Endothelial cell of umbilical vein (primary cell): ENCODE data around the gene MAPK11. TPM values are rescaled to one million over a fixed set of nuclear protein-coding genes. Genes with fewer than 3 reads are reported as not detected.

Source experiments
- BruUV-seq: library from RNA; stranded (reverse); fragments of 400-500 nt; replicated peaks from 2 replicates; lab custom pipeline; 2021; lab: Mats Ljungman, UMichigan
- CTCF ChIA-PET: fragments of 300-600, 350-600 bp; sonication (Branson Sonifier 250); formaldehyde crosslinking; loops from one replicate; lab custom pipeline; 2021; ENCODE audit warnings: antibody characterized with exemption, inconsistent platforms; lab: Charles Lee
- POLR2A ChIA-PET: fragments of 300-600, 350-600 bp; sonication (Branson Sonifier 250); formaldehyde crosslinking; loops from one replicate; lab custom pipeline; 2021; ENCODE audit warnings: antibody characterized with exemption, inconsistent platforms; lab: Charles Lee
- DNase-seq: peaks from one replicate; pipeline ENCODE4 v3.0.0-alpha.2; 2011; ENCODE audit warnings: low read depth, low spot score
- FAIRE-seq: peaks from 2 replicates; lab custom pipeline; 2011; peaks lifted over from hg19 to GRCh38; lab: Jason Lieb, UNC
- H2AFZ ChIP-seq: 2 replicates; pipeline ENCODE4 v1.6.0; 2012; ENCODE audit warnings: low read depth, low read length, control low read depth, inconsistent platforms
- H3K27ac ChIP-seq: 2 replicates; pipeline ENCODE4 v1.5.1; 2011; ENCODE audit warnings: low read depth, mild to moderate bottlenecking, control low read depth, low read length, moderate library complexity; ENCODE audit not compliant: insufficient read depth
- H3K27me3 ChIP-seq, 2 experiments: 2 replicates each; pipeline versions ENCODE4 v1.6.0 to v1.6.1; 2011; ENCODE audit warnings: low read length in 2 of 2, mixed read lengths in 1 of 2; ENCODE audit not compliant: control insufficient read depth in 2 of 2, insufficient read depth in 2 of 2
- H3K36me3 ChIP-seq, 2 experiments: 2 replicates in 1 of 2; 3 replicates in 1 of 2; pipeline ENCODE4 v1.5.1; 2011; ENCODE audit warnings: low read length in 2 of 2, mild to moderate bottlenecking in 1 of 2, moderate library complexity in 1 of 2; ENCODE audit not compliant: control insufficient read depth in 2 of 2, insufficient read depth in 2 of 2; ENCODE audit errors: extremely low read depth in 1 of 2
- H3K4me1 ChIP-seq: 3 replicates; pipeline ENCODE4 v1.5.1; 2011; ENCODE audit warnings: mild to moderate bottlenecking, low read length; ENCODE audit not compliant: control insufficient read depth, insufficient read depth; ENCODE audit errors: extremely low read depth
- H3K4me2 ChIP-seq: 2 replicates; pipeline ENCODE4 v1.6.1; 2011; ENCODE audit warnings: low read length, control low read depth, mixed read lengths; ENCODE audit not compliant: insufficient read depth
- H3K4me3 ChIP-seq, 3 experiments: fragments of 200-600 bp in 1 of 3; sonication (generic), shearing (Covaris generic) in 1 of 3; replicated peaks in 1 of 3; 2 replicates each; pipeline ENCODE4 v1.5.1; 2011 to 2016; ENCODE audit warnings: control low read depth in 3 of 3, low read length in 3 of 3, mild to moderate bottlenecking in 2 of 3, inconsistent platforms in 1 of 3, low read depth in 1 of 3, moderate library complexity in 1 of 3; ENCODE audit not compliant: insufficient read depth in 1 of 3
- H3K79me2 ChIP-seq: 2 replicates; pipeline ENCODE4 v1.6.0; 2012; ENCODE audit warnings: low read length, inconsistent platforms; ENCODE audit not compliant: control insufficient read depth, insufficient read depth
- H3K9ac ChIP-seq: replicated peaks from 2 replicates; pipeline ENCODE3; 2011; ENCODE audit warnings: low read length, control low read depth; ENCODE audit not compliant: insufficient read depth; ENCODE audit errors: extremely low read depth
- H3K9me1 ChIP-seq: replicated peaks from 3 replicates; pipeline ENCODE4 v1.6.0; 2011; ENCODE audit warnings: mild to moderate bottlenecking, low read length; ENCODE audit not compliant: control insufficient read depth, insufficient read depth; ENCODE audit errors: extremely low read depth
- H3K9me3 ChIP-seq: replicated peaks from 2 replicates; pipeline ENCODE4 v1.5.1; 2012; ENCODE audit warnings: low read length, inconsistent platforms; ENCODE audit not compliant: control insufficient read depth, insufficient read depth
- H4K20me1 ChIP-seq: replicated peaks from 2 replicates; pipeline ENCODE3; 2011; ENCODE audit warnings: mild to moderate bottlenecking, low read length; ENCODE audit not compliant: control insufficient read depth, insufficient read depth; ENCODE audit errors: extremely low read depth
- EZH2 ChIP-seq: IDR thresholded peaks from 2 replicates; pipeline ENCODE4 v1.6.1; 2012; ENCODE audit warnings: borderline replicate concordance, low read depth, mild to moderate bottlenecking, moderate library complexity, low read length, inconsistent platforms; ENCODE audit not compliant: severe bottlenecking
- FOS ChIP-seq: IDR thresholded peaks from 2 replicates; pipeline ENCODE4 v1.6.1; 2011; ENCODE audit warnings: mild to moderate bottlenecking, low read length, moderate library complexity, borderline replicate concordance; ENCODE audit not compliant: insufficient read depth
- GATA2 ChIP-seq: IDR thresholded peaks from 2 replicates; pipeline ENCODE4 v1.7.0; 2011; ENCODE audit warnings: low read depth, mild to moderate bottlenecking, moderate library complexity, mixed read lengths, low read length; ENCODE audit not compliant: insufficient read length, insufficient read depth
- JUN ChIP-seq: IDR thresholded peaks from 2 replicates; pipeline ENCODE4 v1.6.1; 2011; ENCODE audit warnings: borderline replicate concordance, low read depth; ENCODE audit not compliant: insufficient read length, insufficient read depth
- MYC ChIP-seq: IDR thresholded peaks from one replicate; pipeline ENCODE4 v1.6.1; 2011; ENCODE audit warnings: mild to moderate bottlenecking, low read depth, low read length
- POLR2A ChIP-seq: IDR thresholded peaks from 2 replicates; pipeline ENCODE4 v1.6.1; 2012; ENCODE audit warnings: low read depth, mild to moderate bottlenecking, control low read depth, low read length
- POLR2AphosphoS5 ChIP-seq: IDR thresholded peaks from 2 replicates; pipeline ENCODE4 v1.6.1; 2012; ENCODE audit warnings: low read depth, mild to moderate bottlenecking, control low read depth, low read length, moderate library complexity; ENCODE audit not compliant: insufficient read depth
- dilution Hi-C: fragments of 300-500 bp; cut with MboI; formaldehyde crosslinking; loops from one replicate; pipeline ENCODE4 v1.15.0; 2019; ENCODE audit warnings: low sequenced_read_pairs; ENCODE audit not compliant: extremely low pct_ligation_motif_present
- intact Hi-C: fragments of 100-400 bp; cut with micrococcal nuclease; formaldehyde crosslinking; loops from one replicate; pipeline ENCODE4 v1.10.0; 2022
- polyA plus RNA-seq, 4 experiments: library from polyadenylated mRNA; depleted of rRNA in 3 of 4; stranded (reverse) in 3 of 4; unstranded in 1 of 4; fragments of >200 nt; gene quantifications; 2 replicates each; pipeline versions ENCODE4 v1.2.1 to v1.2.3, GENCODE V29; 2011 to 2012; ENCODE audit warnings: missing spikeins in 1 of 4
- total RNA-seq: library from RNA; stranded (reverse); gene quantifications from 2 replicates; pipeline ENCODE4 v1.2.3, GENCODE V29; 2021
- TF ChIP-seq, protein P1 (sequence below): IDR thresholded peaks from 2 replicates; pipeline ENCODE4 v1.6.1; 2011; ENCODE audit not compliant: insufficient read depth, insufficient read length
- TF ChIP-seq, protein P2 (sequence below), 2 donors: IDR thresholded peaks; 1 replicate in 1 of 2; 2 replicates in 1 of 2; pipeline ENCODE4 v1.5.1; 2011; ENCODE audit warnings: low read length in 2 of 2, mild to moderate bottlenecking in 2 of 2, moderate library complexity in 2 of 2, control low read depth in 1 of 2, inconsistent platforms in 1 of 2, low read depth in 1 of 2; ENCODE audit not compliant: insufficient read depth in 1 of 2; ENCODE audit errors: extremely low read depth in 1 of 2

Gene MAPK11
- total and polyA plus RNA-seq, 2 donors (not counting 3 experiments of a cell fraction or from before 2014, with no cell fraction given), result 22.8 to 26.3 TPM

DNA sequence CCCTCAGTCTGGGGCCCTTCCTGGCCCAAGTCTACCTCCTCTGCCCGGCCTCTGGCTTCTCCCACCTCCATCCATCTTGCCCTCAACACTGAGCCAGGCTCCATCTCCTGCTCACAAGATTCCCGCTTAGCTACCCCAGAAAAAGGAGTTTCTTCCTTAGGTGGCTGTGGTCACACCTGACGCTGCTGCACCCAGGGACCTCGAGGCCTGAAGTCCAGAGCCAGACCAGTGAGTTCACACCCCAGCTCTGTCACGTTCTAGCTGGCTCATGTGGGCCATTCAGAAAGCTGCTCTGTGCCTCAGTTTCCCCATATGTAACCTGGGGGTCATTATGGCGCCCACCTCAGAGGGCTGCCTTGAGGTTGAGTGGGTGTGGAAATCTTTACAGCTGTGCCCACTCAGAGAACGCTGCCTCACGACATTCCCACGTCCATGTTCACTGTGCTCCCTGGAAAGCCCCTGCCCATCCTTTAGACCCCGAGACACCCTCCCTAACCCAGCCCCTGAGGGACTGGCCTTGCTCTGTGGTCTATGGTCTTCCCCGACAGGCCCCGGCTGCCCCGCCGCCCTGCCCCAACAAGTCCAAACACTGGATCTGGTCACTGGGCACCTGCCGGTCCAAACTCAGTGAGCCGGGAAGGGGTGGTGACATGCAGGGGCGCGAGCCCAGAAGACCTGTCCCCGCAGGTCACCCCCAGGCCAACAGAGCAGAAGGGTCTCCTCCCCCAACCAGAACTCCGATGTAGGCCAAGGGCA lies 27.5 kb upstream of the MAPK11 start:
- TF ChIP-seq FOS, result no peak
- TF ChIP-seq, protein P1, sequence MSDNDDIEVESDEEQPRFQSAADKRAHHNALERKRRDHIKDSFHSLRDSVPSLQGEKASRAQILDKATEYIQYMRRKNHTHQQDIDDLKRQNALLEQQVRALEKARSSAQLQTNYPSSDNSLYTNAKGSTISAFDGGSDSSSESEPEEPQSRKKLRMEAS, result no peak
- no peak for TF ChIP-seq EZH2
- TF ChIP-seq JUN, result no peak
- no peak for TF ChIP-seq MYC
- no peak for TF ChIP-seq POLR2AphosphoS5
- TF ChIP-seq, protein P2, sequence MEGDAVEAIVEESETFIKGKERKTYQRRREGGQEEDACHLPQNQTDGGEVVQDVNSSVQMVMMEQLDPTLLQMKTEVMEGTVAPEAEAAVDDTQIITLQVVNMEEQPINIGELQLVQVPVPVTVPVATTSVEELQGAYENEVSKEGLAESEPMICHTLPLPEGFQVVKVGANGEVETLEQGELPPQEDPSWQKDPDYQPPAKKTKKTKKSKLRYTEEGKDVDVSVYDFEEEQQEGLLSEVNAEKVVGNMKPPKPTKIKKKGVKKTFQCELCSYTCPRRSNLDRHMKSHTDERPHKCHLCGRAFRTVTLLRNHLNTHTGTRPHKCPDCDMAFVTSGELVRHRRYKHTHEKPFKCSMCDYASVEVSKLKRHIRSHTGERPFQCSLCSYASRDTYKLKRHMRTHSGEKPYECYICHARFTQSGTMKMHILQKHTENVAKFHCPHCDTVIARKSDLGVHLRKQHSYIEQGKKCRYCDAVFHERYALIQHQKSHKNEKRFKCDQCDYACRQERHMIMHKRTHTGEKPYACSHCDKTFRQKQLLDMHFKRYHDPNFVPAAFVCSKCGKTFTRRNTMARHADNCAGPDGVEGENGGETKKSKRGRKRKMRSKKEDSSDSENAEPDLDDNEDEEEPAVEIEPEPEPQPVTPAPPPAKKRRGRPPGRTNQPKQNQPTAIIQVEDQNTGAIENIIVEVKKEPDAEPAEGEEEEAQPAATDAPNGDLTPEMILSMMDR (IDR thresholded peaks at IDR 0.05; ENCODE audit: extremely low read depth in 1 of 2, insufficient read depth in 1 of 2, low read depth in 1 of 2, low read length in 2 of 2), result no peak
- no peak for TF ChIP-seq GATA2
- no peak for TF ChIP-seq POLR2A
- Histone ChIP-seq H3K9me3 (no peaks in the 10 kb centered on the region), H3K27ac (no peak overlapping the region), H3K4me1 (peaks cover 25% of the 10 kb centered on the region), H3K9me1 (no peaks in the 10 kb centered on the region), H3K4me2 (no peak overlapping the region), H3K79me2 (peaks cover 84% of the 10 kb centered on the region), H3K9ac (no peak overlapping the region), H3K36me3 (peaks cover 0 to 4% of the 10 kb centered on the region in 2 experiments), H3K4me3 (no peak overlapping the region), H2AFZ (no peak overlapping the region), H4K20me1 (no peaks in the 10 kb centered on the region), H3K27me3 (no peaks in the 10 kb centered on the region)
- dilution Hi-C loops (no loop called here), intact Hi-C loops (no loop called here)
- CTCF ChIA-PET, result no interaction called here
- DNase-seq, result no peak
- no peak for FAIRE-seq
- BruUV-seq, result no TSS peak
- POLR2A ChIA-PET, result no interaction called here
